Activated CD4-positive, alpha-beta T cell treated with anti-CD3 and anti-CD28 coated beads for 4 hours (primary cell): ENCODE measurements around the gene PBRM1.

Experiments used
- DNase-seq, 2 donors: peaks; one replicate each; pipeline ENCODE4 v3.0.0-alpha.2; 2020

PBRM1 gene

GRCh38 chr3:52502808-52503350 is 182.8 kb downstream of the PBRM1 start:
- DNase-seq: no peak

GRCh38 chr3:52502001-52502400 is 183.7 kb downstream of the PBRM1 start:
- DNase-seq: no peak

GRCh38 chr3:52501046-52501445 is 184.7 kb downstream of the PBRM1 start:
- no peak for DNase-seq

GRCh38 chr3:52498137-52499054 is 187.3 kb downstream of the PBRM1 start:
- no peak for DNase-seq

- DNase-seq: no peak
Measured at GRCh38 chr3:52495777-52496602, 189.7 kb downstream of the PBRM1 start.
